Lower lobe of right lung (tissue), 2 donors: Measurements from ENCODE around the gene RASA2. TPM values are rescaled to one million over a fixed set of nuclear protein-coding genes. Genes with fewer than 3 reads are reported as not detected.

Source experiments
- ATAC-seq, 2 donors: fragments of 200-7000 bp; cut with Tn5 transposase; one replicate each; pipeline ENCODE4 v1.9.1; 2020 to 2022; ENCODE audit warnings: mild to moderate bottlenecking in 2 of 2, moderate library complexity in 2 of 2
- DNase-seq: peaks from one replicate; pipeline ENCODE4 v3.0.0-alpha.2; 2020
- H3K27ac ChIP-seq: fragments of 200-600 bp; one replicate; pipeline ENCODE4 v1.8.0; 2022
- H3K27me3 ChIP-seq: fragments of 200-600 bp; one replicate; pipeline ENCODE4 v1.8.0; 2022; ENCODE audit warnings: low read depth
- H3K36me3 ChIP-seq: fragments of 200-600 bp; one replicate; pipeline ENCODE4 v1.8.0; 2022; ENCODE audit warnings: mild to moderate bottlenecking
- H3K4me1 ChIP-seq: fragments of 200-600 bp; one replicate; pipeline ENCODE4 v1.8.0; 2022
- H3K4me3 ChIP-seq: fragments of 200-600 bp; one replicate; pipeline ENCODE4 v1.8.0; 2022; ENCODE audit warnings: mild to moderate bottlenecking
- H3K9me3 ChIP-seq: fragments of 200-600 bp; one replicate; pipeline ENCODE4 v1.8.0; 2022
- CTCF ChIP-seq: fragments of 200-600 bp; IDR thresholded peaks from one replicate; pipeline ENCODE4 v1.8.0; 2022; ENCODE audit warnings: antibody characterized with exemption, mild to moderate bottlenecking
- intact Hi-C: fragments of 100-400 bp; cut with DNase I; formaldehyde crosslinking; loops from one replicate; pipeline ENCODE4 v1.11.0; 2022
- total RNA-seq: library from RNA; stranded (reverse); fragmentation: NEBNext Ultra II Directional; extraction: Animal tissue kit (Norgen Biotek cat#: 25700); gene quantifications from one replicate; pipeline ENCODE4 v1.2.1, GENCODE V29; 2021
- donor health status: DM: no; HTN: yes; CAD: no; lungs with severe emphysema.

RASA2 gene
- total RNA-seq, 1 donor from 2014 or later: 21.5 TPM

- no peak overlapping the region for H3K27ac ChIP-seq
- H3K4me1 ChIP-seq: peaks cover 24% of the 10 kb centered on the region
- no peak for TF ChIP-seq CTCF
- no peaks in the 10 kb centered on the region for H3K27me3 ChIP-seq
- ATAC-seq (no peak), DNase-seq (no peak)
- no peak overlapping the region for H3K4me3 ChIP-seq
- intact Hi-C loops: loop anchor here (10.0 kb wide), 1 partner anchor 99 kb away; no protein-coding TSS in a partner anchor
- no peaks in the 10 kb centered on the region for H3K9me3 ChIP-seq
- H3K36me3 ChIP-seq: no peaks in the 10 kb centered on the region
Observed at GRCh38 chr3:141454054-141454453, 32.8 kb upstream of the RASA2 start.

- H3K27ac ChIP-seq: no peak overlapping the region
- ATAC-seq: peak; percentile 83 to 85
- H3K36me3 ChIP-seq: no peaks in the 10 kb centered on the region
Observed at GRCh38 chr3:141454906-141455602, 31.8 kb upstream of the RASA2 start.

DNA sequence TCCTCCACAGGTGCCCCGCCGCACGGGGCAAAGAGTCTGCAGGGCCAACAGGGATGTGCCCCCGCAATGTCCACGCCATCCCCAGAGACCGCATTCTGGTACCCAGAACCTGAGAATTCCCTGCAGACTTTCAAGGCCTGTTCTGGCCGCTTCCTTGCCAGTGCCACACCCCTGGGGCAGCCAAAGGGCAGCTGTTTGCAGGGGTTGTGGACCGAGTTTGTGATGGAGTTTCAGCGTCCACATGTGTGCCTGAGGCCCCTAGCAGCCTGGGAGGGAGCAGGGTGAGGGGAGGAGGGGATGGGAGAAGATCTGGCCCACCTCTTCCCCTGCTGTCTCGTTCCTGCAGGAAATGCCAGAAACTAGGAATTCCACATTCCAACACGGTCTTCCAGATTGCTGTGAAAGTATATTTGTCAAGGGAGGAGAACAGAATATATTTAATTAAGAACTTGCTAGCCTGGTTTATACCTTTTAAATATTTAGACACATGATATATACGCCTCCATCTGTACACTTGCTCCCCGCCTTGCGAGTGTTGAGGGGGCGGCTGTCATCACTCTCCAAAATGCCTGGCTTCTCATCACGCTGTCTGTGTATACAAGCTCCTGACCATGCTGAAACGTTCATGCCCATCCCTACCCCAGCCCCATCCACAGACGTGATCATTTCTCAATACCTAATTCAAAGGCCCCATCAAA, 31.1 kb upstream of the RASA2 start:
- no peak for DNase-seq
- TF ChIP-seq CTCF: no peak
- no peak for ATAC-seq

More at GRCh38 chr3:141454906-141455602, 31.8 kb upstream of the RASA2 start:
- DNase-seq: no peak
- H3K4me1 ChIP-seq: peaks cover 24% of the 10 kb centered on the region
- intact Hi-C loops: loop anchor here (5.0 to 10.0 kb wide), 2 partner anchors 100 to 107 kb away; no protein-coding TSS in a partner anchor
- H3K9me3 ChIP-seq: no peaks in the 10 kb centered on the region
- H3K4me3 ChIP-seq: no peak overlapping the region
- TF ChIP-seq CTCF: peak; percentile 70
- no peaks in the 10 kb centered on the region for H3K27me3 ChIP-seq

DNA sequence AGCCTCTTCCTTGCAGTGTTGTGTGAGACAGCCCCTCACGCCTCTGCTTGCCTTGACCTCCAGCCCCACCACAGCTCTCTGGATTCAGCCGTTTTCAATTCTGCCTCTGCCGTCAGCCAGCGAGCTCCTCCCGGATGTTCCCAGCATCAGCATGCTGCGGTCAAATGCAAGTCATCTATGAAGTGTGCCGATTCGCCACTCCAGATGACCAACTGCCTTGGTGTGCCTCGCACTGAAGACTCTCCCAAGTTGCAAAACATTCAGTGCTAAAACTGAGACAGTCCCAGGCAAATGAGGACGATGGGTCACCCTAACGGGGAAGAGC, 30.6 kb upstream of the RASA2 start:
- Histone ChIP-seq H3K9me3 (no peaks in the 10 kb centered on the region), H3K36me3 (no peaks in the 10 kb centered on the region), H3K4me1 (peaks cover 24% of the 10 kb centered on the region), H3K4me3 (no peak overlapping the region), H3K27me3 (no peaks in the 10 kb centered on the region), H3K27ac (no peak overlapping the region)
- TF ChIP-seq CTCF: no peak
- DNase-seq (no peak), ATAC-seq (no peak)
- intact Hi-C loops: loop anchor here (5.0 to 10.0 kb wide), 2 partner anchors 101 to 106 kb away; no protein-coding TSS in a partner anchor

More for the DNA sequence above, 31.1 kb upstream of the RASA2 start:
- Histone ChIP-seq H3K4me3 (no peak overlapping the region), H3K9me3 (no peaks in the 10 kb centered on the region), H3K36me3 (no peaks in the 10 kb centered on the region), H3K4me1 (peaks cover 24% of the 10 kb centered on the region), H3K27ac (no peak overlapping the region), H3K27me3 (no peaks in the 10 kb centered on the region)
- intact Hi-C loops: loop anchor here (5.0 to 10.0 kb wide), 2 partner anchors 101 to 107 kb away; no protein-coding TSS in a partner anchor

DNA sequence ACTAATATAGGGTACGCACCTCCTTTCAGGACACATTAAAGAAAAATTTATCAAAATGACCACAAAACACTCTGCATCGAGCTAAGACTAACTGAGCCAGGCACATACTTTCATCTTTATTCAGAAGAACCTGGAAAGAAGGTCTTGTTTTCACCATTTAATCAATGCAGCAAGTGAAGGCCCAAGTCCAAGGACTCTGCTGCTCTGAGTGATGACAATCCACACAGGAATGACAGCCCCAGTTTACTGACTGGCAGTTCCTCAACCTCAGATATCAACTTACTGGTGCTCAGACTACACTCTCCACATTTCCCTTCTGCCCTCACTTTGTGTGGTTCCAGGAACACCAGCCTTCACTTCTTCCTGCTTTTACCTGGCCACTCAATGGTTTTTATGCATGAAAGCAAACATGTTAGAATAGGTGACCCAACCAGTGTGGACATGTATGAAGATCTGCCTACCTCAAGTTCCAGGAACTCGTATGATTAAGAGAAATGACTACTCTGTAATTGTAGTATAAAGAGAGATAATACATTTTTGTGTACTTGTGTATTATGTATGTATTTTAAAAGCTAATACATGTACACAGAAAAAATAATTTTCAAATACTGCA, 29.1 kb upstream of the RASA2 start:
- no peaks in the 10 kb centered on the region for H3K36me3 ChIP-seq
- H3K4me3 ChIP-seq: no peak overlapping the region
- DNase-seq: no peak
- H3K4me1 ChIP-seq: peaks cover 15% of the 10 kb centered on the region
- ATAC-seq: no peak
- no peaks in the 10 kb centered on the region for H3K27me3 ChIP-seq
- no peak for TF ChIP-seq CTCF
- no peak overlapping the region for H3K27ac ChIP-seq
- no peaks in the 10 kb centered on the region for H3K9me3 ChIP-seq
- intact Hi-C loops: loop anchor here (5.0 to 10.0 kb wide), 2 partner anchors 103 to 105 kb away; no protein-coding TSS in a partner anchor
